Lower leg skin (tissue), 3 donors: ENCODE results near the gene FKBP4.

ENCODE experiments used
- CTCF ChIP-seq, 3 donors: fragments of 450-650 bp; IDR thresholded peaks; one replicate each; pipeline ENCODE4 v1.5.1; 2016; ENCODE audit warnings: antibody characterized with exemption in 3 of 3, mild to moderate bottlenecking in 3 of 3, moderate library complexity in 2 of 3
- POLR2A ChIP-seq, 2 donors: fragments of 450-650 bp; IDR thresholded peaks; one replicate each; pipeline ENCODE4 v1.6.1; 2016 to 2017; ENCODE audit warnings: antibody characterized with exemption in 2 of 2, mild to moderate bottlenecking in 1 of 2, moderate library complexity in 1 of 2

- no peak for TF ChIP-seq CTCF (IDR thresholded peaks at IDR 0.05)
- no peak for TF ChIP-seq POLR2A (IDR thresholded peaks at IDR 0.05)
Observed at GRCh38 chr12:2841056-2841650, 46.4 kb downstream of the FKBP4 start.
